HEK293T (cell line): ENCODE results near the gene NCOA7.

Experiments
- ARNT ChIP-seq: fragments of 450-650 bp; IDR thresholded peaks from 2 replicates; pipeline ENCODE4 v1.6.1; 2017; ENCODE audit warnings: mild to moderate bottlenecking
- BHLHE40 ChIP-seq: fragments of 450-650 bp; IDR thresholded peaks from 2 replicates; pipeline ENCODE4 v1.6.1; 2016; ENCODE audit warnings: mild to moderate bottlenecking, moderate library complexity, borderline replicate concordance
- CTBP1 ChIP-seq: fragments of 450-650 bp; IDR thresholded peaks from 2 replicates; pipeline ENCODE4 v1.6.1; 2016; ENCODE audit warnings: borderline replicate concordance
- ELF4 ChIP-seq: fragments of 450-650 bp; IDR thresholded peaks from 2 replicates; pipeline ENCODE4 v1.6.1; 2017; ENCODE audit warnings: antibody characterized with exemption
- FOXA1 ChIP-seq: fragments of 450-650 bp; IDR thresholded peaks from 2 replicates; pipeline ENCODE4 v1.6.1; 2016; ENCODE audit warnings: mild to moderate bottlenecking
- FOXK2 ChIP-seq: fragments of 450-650 bp; IDR thresholded peaks from 2 replicates; pipeline ENCODE4 v1.6.1; 2016; ENCODE audit warnings: mild to moderate bottlenecking
- FOXM1 ChIP-seq: fragments of 450-650 bp; IDR thresholded peaks from 2 replicates; pipeline ENCODE4 v1.6.1; 2017; ENCODE audit warnings: mild to moderate bottlenecking, borderline replicate concordance
- HDGF ChIP-seq: fragments of 450-650 bp; IDR thresholded peaks from 2 replicates; pipeline ENCODE4 v1.6.1; 2017; ENCODE audit warnings: antibody characterized with exemption, borderline replicate concordance
- L3MBTL2 ChIP-seq: fragments of 450-650 bp; conservative IDR thresholded peaks from 2 replicates; pipeline ENCODE4 v1.6.1; 2016; ENCODE audit warnings: mild to moderate bottlenecking
- LEF1 ChIP-seq: fragments of 450-650 bp; IDR thresholded peaks from 2 replicates; pipeline ENCODE4 v1.6.1; 2017; ENCODE audit warnings: mild to moderate bottlenecking, borderline replicate concordance
- SP1 ChIP-seq: fragments of 450-650 bp; IDR thresholded peaks from 2 replicates; pipeline ENCODE4 v1.6.1; 2017
- SUZ12 ChIP-seq: fragments of 450-650 bp; IDR thresholded peaks from 2 replicates; pipeline ENCODE4 v1.6.1; 2016; ENCODE audit warnings: mild to moderate bottlenecking
- TARDBP ChIP-seq: fragments of 450-650 bp; IDR thresholded peaks from 2 replicates; pipeline ENCODE4 v1.6.1; 2016
- TF ChIP-seq, protein P1 (sequence below): fragments of 450-650 bp; IDR thresholded peaks from 2 replicates; pipeline ENCODE4 v1.6.1; 2016

DNA sequence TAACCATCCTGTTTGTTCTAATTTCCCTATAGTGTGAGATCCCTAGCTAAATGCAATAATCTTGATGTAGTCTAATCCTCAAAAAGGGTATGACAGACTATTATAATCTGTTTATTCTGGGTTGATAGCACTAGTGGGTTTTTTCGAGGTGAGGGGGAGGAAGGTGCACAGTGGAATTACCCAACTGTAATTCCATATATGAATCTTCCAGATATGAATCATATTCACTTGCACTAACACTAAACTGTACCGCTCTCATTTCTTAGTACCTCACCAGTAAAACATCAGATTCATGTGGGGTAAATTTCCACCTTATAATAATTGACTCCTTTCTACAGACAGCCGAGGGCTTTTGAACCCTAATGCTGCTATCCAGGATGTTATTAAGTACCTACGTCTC, 16.5 kb downstream of the NCOA7 start:
- TF ChIP-seq FOXM1 (no peak), SP1 (no peak), LEF1 (no peak), FOXK2 (no peak), FOXA1 (no peak), HDGF (no peak), ARNT (no peak), CTBP1 (no peak), SUZ12 (no peak), ELF4 (no peak), L3MBTL2 (no peak), BHLHE40 (no peak), TARDBP (no peak)
- TF ChIP-seq, protein P1, sequence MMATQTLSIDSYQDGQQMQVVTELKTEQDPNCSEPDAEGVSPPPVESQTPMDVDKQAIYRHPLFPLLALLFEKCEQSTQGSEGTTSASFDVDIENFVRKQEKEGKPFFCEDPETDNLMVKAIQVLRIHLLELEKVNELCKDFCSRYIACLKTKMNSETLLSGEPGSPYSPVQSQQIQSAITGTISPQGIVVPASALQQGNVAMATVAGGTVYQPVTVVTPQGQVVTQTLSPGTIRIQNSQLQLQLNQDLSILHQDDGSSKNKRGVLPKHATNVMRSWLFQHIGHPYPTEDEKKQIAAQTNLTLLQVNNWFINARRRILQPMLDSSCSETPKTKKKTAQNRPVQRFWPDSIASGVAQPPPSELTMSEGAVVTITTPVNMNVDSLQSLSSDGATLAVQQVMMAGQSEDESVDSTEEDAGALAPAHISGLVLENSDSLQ = no peak
